ENCODE results near the gene REPS1.
"Not testable (repeated sequence)": the region's sequence is repeated elsewhere in the genome, so short reads cannot be mapped to it uniquely, and the experiment has no call there.

The REPS1 gene

DNA sequence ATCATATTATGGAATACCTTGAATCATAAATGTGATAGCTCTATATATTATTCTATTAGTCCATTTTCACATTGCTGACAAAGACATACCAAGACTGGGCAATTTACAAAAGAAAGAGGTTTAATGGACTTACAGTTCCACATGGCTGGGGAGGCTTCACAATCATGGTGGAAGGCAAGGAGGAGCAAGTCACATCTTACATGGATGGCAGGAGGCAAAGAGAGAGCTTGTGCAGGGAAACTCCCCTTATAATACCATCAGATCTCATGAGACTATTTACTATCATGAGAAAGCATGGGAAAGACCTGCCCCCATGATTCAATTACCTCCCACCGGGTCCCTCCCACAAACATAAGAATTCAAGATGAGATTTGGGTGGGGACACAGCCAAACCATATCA, 51.2 kb downstream of the REPS1 start:
- DNase-seq (ENCODE audit: extremely low read depth in 1 of 2, low read depth in 1 of 2): not testable (repeated sequence)

DNA sequence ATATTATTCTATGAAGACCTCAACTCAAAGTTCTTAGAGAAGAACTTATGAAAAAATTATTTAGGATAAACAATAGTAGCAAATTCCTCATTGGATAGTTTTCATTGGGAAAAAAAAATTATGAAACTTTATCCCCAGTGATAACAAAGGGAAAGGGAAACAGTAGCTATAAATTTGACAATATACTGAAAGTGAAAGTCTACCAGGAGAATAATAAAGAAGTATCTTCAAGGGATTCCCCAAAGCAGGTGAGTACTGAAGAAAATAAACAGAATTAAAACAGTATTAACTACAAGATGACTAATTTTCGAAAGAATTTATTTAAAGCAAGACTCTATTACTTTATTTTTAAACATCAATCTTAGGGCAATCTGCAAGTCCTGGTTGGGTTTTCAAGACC, 56.4 kb downstream of the REPS1 start:
- no peak for DNase-seq (ENCODE audit: extremely low read depth in 1 of 2, low read depth in 1 of 2)

DNA sequence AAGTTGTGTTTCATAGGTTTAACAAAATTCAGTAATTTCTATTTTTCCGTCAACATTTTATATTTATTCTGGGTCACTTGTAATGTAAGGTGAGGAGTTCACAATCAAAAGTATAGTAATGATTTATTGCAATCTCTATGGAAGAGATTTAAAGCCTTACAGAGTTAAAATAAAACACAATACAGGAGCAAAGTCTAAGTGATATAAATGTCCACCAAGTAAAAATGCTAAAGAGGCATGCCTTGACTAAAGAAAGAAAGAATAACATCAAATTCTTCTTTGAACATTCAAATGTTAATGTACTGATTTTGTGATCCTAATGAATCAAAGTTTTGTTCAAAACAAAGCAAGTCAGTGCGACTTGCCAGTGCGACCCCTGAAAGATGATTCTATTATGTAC, 61.5 kb downstream of the REPS1 start:
- no peak for DNase-seq (ENCODE audit: extremely low read depth in 1 of 2, low read depth in 1 of 2)

DNA sequence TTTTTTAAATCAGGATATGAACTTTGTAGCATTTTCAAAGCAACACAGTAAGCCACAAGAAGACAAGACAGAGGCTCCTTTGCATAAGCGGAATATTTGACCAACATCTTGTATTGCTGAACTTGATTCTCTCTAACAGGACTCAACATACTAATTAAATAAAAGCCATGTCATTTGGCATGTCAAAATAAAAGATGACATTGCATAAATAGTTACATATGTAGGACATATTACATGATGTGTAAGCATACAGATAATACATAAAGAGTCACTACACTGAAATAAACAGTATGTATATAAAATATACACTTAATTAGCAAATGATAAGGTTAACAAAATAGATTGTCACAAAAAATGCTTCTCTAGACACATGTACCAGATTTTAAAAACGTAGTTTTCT, 62.2 kb downstream of the REPS1 start:
- DNase-seq (ENCODE audit: extremely low read depth in 1 of 2, low read depth in 1 of 2): no peak

DNA sequence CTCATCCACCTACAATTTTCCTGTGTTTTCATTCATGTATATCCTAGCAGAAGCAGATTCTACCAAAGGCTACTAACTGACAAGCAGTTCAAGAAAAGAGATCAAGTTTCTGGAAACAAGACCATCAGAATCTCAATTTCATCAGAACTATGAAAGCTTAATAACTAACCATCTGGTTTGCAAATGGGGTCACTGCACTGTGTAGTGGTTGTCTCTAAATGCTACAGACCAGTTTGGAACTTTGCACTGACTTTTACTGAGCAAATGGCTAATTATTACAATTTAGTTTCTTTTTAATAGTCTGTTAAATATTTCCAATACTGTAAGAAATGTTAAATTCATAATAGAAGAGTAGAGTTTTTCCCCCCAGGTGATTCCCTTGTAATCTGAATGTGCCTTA, 64.5 kb downstream of the REPS1 start:
- no peak for DNase-seq (ENCODE audit: extremely low read depth in 1 of 2, low read depth in 1 of 2)

DNA sequence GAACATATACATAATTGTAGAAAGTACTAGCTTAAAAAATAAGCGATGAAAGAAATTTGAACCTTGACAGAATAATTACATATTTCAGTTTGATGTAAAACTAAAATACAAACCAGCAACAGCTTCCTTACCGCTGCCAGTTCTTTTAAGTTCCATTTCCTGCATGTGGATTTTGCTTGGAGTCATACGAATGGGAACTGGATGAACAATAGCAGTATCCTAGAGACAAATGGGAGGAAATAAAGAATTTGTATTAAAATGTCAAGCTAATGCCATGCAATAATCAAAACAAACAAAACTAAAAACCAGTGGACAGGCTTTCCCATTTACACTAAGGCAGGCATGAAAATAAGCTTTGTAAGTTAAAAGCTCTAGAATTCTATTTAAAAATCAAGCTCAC, 67.1 kb downstream of the REPS1 start:
- DNase-seq (ENCODE audit: extremely low read depth in 1 of 2, low read depth in 1 of 2): no peak

DNA sequence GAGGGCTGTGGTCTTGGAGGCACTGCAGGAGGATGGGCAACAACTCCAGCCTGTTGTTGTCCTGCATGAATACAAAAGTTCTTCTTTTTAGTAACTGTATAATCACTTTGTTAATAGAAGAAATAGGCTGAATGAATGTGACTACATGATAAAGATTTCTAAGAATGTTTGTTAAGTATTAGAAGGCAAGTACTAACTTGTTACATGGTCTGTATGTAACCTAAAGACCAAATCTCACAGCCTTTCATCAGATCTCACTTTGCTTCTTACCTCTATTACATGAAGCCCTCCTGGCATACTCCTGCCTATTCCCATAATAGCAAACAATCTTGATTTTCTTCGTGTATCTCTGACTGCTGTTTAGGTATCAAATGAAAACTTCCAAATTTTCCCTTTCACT, 73.4 kb downstream of the REPS1 start:
- DNase-seq (ENCODE audit: extremely low read depth in 1 of 2, low read depth in 1 of 2): no peak

DNA sequence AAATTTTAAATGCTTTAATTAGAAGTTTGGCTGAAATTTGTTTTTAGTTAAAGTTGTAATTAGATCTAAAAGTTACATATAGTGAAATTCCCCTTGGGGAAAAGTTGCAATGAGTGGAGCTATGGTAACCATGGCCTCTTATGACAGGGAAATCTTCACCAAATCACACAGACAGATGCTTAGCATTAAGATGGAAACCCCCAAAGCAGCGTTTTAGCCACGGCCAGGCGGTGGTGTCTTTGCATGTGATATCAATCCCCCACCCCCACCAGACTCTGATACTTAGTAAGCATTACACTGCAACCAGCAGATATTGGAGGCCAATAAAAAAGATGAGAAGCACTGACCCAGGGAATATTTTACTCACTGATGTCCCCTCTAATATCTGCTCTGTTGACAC, 75.7 kb downstream of the REPS1 start:
- DNase-seq (ENCODE audit: extremely low read depth in 1 of 2, low read depth in 1 of 2): no peak

DNA sequence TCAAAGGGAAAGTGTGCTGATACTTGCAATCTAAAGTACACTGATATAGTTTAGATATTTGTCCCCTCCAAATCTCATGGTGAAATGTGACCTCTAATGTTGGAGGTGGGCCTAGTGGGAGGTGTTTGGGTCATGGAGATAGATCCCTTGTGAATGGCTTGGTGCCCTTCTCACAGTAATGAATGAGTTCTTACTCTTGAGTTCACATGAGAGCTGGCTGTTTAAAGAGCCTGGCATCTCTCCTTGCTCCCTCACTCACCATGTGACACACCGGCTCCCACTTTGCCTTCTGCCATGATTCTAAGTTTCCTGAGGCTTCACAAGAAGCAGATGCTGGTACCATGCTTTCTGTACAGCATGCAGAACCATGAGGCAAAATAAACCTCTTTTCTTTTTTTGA, 78.1 kb downstream of the REPS1 start:
- no peak for DNase-seq (ENCODE audit: extremely low read depth in 1 of 2, low read depth in 1 of 2)

DNA sequence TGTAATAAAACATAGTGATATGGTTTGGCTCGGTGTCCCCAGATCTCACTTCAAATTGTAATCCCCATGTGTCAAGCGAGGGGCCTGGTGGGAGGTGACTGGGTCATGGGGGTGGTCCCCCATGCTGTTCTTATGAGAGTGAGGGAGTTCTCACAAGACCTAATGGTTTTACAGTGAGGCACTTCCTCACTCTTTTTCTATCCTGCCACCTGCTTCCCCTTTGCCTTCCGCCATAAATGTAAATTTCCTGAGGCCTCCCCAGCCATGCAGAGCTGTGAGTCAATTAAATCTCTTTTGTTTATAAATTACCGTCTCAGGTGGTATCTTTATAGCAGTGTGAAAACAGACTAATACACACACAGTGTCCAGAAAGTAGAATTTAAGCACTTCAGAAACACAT, 78.5 kb downstream of the REPS1 start:
- no peak for DNase-seq (ENCODE audit: extremely low read depth in 1 of 2, low read depth in 1 of 2)

DNA sequence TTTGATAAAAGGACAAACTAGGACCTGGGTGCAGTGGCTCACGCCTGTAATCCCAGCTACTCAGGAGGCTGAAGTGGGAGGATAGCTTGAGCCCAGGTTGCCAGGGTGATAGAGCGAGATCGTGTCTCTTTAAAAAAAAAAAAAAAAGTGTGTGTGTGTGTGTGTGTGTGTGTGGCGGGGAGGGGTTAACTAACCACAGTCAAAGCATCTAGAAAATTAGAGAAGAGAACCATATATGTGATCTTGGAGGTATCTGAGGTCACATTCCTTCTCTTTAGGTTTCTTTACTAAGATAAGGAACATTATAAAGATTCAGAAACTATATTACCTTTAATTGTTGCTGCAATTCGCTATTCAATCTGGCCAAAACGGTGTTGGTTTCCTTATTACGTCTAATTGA, 80.9 kb downstream of the REPS1 start:
- DNase-seq (ENCODE audit: extremely low read depth in 1 of 2, low read depth in 1 of 2): no peak

DNA sequence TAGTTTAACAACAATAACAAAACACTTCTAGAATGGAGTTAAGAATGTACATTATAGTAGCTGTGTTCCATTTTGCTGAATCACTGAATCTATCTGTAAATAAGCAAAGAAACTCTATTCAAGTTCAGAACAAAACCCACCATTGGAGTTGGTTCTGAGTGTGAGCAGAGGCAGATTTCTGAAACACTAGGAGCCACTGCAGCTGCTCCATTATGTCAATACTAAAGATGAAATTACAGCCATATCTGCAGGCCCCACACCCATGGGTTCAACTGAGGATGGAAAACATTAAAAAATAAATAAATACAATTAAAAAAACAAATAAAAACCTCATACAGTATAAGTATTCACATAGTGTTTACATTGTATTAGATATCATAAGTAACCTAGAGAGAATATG, 91.0 kb downstream of the REPS1 start:
- DNase-seq (ENCODE audit: extremely low read depth in 1 of 2, low read depth in 1 of 2): no peak

DNA sequence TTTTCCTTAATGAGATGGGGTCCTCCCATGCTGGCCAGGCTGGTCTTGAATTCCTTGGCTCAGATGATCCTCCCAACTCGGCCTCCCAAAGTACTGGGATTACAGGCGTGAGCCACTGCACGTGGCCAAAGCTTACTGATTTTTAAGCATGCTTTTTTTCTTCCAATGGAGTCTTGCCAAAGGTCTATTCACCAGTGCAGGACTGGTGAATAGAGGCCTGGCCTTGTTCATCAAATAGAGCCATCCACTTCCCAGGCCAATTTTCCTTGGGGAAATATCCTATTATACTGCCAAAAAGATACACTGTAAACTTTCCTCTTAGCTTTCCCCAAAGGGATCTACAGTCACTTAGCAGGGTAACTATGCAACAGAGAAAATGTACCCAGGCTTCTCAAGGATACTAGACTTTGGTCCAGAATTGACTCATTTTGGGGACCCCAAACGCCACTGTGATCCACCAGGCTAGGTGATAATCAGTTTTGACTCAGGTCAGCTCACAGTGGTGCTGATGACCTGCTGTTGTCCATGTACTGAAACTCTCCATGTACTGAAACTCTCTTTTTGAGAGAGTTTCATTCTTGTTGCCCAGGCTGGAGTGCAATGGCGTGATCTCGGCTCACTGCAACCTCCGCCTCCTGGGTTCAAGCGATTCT, 91.8 kb downstream of the REPS1 start:
- no peak for DNase-seq (ENCODE audit: extremely low read depth in 1 of 2, low read depth in 1 of 2)

DNA sequence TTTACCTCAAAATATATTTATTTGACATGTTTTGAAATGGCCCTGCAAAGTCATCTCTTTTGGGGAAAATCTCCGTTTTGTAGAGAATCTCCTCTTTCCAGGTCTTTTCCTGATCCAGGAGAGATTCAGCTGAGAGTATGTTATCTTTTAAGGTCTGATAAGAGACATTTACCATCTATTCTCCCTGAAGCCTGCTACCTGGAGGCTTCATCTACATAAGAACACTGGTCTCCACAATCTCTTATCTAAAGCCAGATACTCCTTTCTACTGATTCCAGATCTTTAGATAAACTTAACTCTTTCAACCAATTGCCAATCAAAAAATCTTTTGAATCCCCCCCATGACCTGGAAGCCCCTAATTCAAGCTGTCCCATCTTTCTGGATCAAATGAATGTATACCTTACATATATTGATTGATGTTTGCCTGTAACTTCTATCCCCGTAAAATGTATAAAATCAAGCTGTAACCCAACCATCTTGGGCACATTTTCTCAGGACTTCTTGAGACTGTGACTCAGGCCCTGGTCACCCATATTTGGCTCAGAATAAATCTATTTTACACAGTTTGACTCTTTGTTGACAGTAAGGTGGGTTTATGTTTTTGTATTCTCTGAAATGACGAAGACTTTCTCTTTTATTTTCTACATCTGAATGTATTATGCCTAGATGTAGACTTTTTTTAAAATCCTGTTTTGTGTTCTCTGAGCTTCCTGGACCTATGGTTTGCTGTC, 96.6 kb downstream of the REPS1 start:
- no peak for DNase-seq (ENCODE audit: extremely low read depth in 1 of 2, low read depth in 1 of 2)

DNA sequence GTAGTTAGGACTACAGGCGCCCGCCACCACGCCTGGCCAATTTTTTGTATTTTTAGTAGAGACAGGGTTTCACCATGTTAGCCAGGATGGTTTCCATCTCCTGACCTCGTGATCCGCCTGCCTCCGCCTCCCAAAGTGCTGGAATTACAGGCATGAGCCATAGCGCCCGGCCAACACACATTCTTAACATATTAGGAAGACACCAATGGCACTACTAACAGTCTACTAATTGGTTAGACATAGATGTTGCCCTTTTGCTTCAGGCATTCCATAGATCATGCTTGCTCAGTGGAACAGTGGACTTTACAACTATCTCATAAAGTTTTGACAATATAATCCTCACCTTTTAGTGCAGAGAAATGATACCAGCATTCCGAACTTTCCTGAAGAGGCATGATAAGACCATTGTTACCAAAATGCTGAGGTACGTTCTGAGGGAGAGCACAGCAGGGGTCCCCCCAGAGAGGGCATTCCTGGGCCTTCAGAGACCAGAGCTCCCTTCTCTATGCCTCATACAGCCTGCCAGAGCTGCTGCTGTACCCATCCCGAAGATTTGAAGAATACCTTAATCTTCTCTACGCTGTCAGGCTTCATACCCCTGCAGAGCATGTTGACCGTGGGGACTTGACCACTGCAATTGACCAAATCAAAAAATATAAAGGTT, 102.8 kb downstream of the REPS1 start:
- no peak for DNase-seq (ENCODE audit: extremely low read depth in 1 of 2, low read depth in 1 of 2)

DNA sequence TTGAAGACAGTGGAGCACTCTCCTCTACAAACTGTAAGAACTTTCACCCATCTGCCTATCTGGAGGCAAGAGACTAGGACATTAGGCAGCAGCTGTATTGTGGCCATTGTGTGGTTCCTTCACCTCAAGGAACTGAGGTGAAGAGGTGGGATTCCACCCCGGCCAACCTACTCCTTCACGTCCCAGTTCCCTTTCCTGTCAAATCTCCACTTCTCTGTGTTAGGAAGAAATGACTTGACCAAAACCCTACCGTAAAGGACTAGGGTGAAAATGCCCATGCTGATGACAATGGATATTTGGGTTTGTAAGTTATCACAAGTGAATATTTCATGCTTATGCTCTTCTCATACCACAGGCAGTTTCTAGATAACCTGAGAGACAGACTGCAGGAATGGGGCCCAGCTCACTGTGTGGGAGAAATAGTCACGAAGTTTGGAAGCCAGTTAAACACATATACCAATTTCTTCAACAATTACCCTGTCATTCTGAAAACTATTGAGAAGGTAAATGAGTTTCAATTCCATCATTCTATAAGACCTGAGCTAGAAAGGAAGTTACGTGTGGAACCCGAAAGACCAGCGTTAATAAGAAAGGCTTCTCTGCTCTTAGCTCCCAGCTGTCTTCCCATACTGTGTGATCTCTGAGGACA, 105.6 kb downstream of the REPS1 start:
- no peak for DNase-seq (ENCODE audit: extremely low read depth in 1 of 2, low read depth in 1 of 2)

DNA sequence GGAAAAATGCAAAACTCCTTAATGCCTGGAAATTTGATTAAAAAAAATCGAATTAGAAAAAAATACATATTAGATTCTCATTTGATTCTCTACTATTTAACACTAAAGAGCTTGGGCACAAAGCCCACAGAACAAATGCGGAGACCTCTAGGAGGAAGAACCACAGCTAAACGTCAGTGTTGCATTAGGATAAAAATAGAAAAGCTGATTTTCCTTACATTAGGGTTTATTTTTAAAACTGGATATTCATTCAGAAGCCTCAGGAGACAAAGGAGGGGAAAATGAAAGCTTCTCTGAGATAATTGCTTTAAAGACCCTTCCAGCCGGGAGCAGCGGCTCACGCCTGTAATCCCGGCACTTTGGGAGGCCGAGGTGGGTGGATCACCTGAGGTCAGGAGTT, 114.9 kb downstream of the REPS1 start:
- no peak for DNase-seq (ENCODE audit: extremely low read depth in 1 of 2, low read depth in 1 of 2)

DNA sequence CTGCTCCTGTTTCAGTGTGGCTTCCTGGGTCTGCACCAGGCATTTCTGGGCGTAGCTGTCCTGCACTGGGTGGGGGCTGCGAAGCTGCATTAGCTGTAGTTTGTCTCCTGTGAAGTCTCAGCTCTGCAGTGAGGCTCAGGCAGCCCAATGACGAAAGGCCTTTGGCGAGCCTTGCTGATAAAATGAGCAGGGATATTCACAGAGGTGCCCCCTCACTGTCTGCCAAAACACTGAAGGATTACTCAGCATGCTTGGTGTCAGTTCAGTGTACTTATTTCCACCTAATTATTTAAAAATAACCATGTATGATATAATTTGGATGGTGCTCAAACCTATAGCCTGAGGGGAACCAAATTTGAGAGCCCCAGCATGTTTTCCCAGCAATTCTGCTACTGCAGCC, 118.7 kb downstream of the REPS1 start:
- no peak for DNase-seq (ENCODE audit: extremely low read depth in 1 of 2, low read depth in 1 of 2)

DNA sequence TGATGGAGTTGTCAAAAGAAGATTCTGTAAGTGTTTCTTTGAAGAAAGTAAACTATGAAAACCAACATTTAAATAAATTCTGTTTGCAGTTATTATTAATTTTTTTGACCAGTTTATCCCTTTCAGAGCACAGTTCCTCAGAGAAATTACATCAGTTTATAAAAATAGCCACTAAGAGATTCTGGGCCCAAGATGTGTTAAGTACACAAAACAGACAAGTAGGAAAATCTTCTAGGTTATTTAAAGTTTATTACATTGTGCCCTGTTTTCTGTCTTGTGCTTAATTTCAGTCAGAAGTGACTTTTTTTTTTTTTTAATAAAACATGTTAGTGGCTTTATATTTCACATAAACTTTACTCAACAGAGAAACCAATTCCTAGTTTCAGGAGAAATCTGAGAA, 119.9 kb downstream of the REPS1 start:
- no peak for DNase-seq (ENCODE audit: extremely low read depth in 1 of 2, low read depth in 1 of 2)

DNA sequence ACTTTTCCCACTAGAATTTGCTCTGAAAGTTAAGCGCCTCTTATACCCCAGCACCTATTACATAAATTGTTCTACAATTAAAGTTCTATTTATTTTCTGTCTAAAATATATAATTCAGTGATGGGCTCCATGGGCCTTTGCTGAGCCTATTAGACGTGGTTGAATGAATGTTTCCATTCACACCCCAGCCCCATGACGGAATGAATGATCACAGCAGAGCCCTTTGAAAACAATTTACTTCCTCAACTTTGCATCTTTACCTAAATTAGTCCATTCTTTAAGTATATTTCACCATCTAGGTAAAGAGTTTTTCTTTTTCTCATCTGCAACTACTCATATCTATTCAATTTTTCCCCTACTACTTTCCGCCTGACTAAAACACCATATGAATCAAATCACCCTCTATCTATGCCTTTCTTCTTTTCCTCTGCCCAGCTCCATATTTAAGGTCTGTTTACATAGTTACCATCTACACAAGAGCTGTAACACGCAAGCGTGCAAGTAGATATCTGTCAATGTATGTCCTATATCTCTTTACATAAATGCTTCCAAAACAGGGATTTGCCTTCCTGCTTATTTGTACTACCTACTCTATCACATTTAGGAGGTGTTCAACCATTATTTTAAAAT, 122.5 kb downstream of the REPS1 start:
- DNase-seq (ENCODE audit: extremely low read depth in 1 of 2, low read depth in 1 of 2): no peak

DNA sequence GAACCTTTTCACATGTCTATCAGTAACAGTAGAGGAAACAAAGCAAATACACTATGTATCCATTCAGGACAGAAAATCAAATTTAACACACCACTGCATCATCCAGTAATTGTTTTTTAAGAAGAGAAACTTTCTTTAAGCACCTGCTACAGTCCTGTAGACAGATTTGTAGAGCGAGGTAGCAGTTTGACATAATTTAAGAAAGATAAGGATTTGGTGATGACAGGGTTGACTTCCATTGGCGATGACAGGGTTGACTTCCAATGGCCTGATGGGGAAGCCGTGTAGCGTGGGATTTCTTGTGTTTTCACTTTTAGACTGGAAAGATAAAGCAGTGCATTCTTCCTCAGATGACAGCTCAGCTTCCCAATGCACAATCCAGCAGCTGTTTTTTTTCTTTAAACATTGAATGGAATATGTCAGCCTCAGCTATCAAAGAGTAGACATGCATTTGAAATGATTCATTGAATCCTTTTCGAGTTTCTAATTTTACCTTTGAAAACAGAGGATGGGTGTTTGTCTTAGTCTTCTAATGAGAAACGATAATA, 123.6 kb downstream of the REPS1 start:
- DNase-seq (ENCODE audit: extremely low read depth in 1 of 2, low read depth in 1 of 2): no peak

All from stimulated activated CD8-positive, alpha-beta memory T cell treated with anti-CD3 and anti-CD28 coated beads, Interleukin-7, amount 100 ng/mL, for 48 hours (primary cell).